LNCaP clone FGC (cell line): ENCODE measurements around the gene ERVV-1.
"Not testable (repeated sequence)": the region's sequence is repeated elsewhere in the genome, so short reads cannot be mapped to it uniquely, and the experiment has no call there.

Experiments used
- DNase-seq: peaks from one replicate; pipeline ENCODE4 v3.0.0-alpha.2; 2011; ENCODE audit warnings: low read depth
- H3K4me3 ChIP-seq: 2 replicates; pipeline ENCODE4 v1.5.1; 2011; ENCODE audit warnings: mild to moderate bottlenecking, low read depth, low read length, control low read depth
- TF ChIP-seq, protein P1 (sequence below): IDR thresholded peaks from 2 replicates; pipeline ENCODE4 v1.5.1; 2012; ENCODE audit warnings: mild to moderate bottlenecking; ENCODE audit not compliant: control insufficient read depth, insufficient read depth; ENCODE audit errors: extremely low read depth

Gene ERVV-1, protein sequence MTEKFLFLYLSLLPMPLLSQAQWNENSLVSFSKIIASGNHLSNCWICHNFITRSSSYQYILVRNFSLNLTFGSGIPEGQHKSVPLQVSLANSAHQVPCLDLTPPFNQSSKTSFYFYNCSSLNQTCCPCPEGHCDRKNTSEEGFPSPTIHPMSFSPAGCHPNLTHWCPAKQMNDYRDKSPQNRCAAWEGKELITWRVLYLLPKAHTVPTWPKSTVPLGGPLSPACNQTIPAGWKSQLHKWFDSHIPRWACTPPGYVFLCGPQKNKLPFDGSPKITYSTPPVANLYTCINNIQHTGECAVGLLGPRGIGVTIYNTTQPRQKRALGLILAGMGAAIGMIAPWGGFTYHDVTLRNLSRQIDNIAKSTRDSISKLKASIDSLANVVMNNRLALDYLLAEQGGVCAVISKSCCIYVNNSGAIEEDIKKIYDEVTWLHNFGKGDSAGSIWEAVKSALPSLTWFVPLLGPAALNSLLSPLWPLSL

GRCh38 chr19:53013621-53014020 is at the start of gene ERVV-1:
Gene ERVV-1 (plus strand): TSS chr19:53013921. CDS start chr19:53014091, 170 bp downstream.
- H3K4me3 ChIP-seq, result no peak within 1 kb of the TSS
- TF ChIP-seq, protein P1, sequence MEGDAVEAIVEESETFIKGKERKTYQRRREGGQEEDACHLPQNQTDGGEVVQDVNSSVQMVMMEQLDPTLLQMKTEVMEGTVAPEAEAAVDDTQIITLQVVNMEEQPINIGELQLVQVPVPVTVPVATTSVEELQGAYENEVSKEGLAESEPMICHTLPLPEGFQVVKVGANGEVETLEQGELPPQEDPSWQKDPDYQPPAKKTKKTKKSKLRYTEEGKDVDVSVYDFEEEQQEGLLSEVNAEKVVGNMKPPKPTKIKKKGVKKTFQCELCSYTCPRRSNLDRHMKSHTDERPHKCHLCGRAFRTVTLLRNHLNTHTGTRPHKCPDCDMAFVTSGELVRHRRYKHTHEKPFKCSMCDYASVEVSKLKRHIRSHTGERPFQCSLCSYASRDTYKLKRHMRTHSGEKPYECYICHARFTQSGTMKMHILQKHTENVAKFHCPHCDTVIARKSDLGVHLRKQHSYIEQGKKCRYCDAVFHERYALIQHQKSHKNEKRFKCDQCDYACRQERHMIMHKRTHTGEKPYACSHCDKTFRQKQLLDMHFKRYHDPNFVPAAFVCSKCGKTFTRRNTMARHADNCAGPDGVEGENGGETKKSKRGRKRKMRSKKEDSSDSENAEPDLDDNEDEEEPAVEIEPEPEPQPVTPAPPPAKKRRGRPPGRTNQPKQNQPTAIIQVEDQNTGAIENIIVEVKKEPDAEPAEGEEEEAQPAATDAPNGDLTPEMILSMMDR, result no peak
- DNase-seq, result no peak

GRCh38 chr19:52967772-52968171 is 45.9 kb upstream of the ERVV-1 start:
- TF ChIP-seq, protein P1, result no peak
- no peak overlapping the region for H3K4me3 ChIP-seq
- no peak for DNase-seq

GRCh38 chr19:52981329-52981728 is 32.4 kb upstream of the ERVV-1 start:
- H3K4me3 ChIP-seq, result no peak overlapping the region
- TF ChIP-seq, protein P1, result no peak
- DNase-seq, result no peak

- DNase-seq, H3K4me3 ChIP-seq: not testable (repeated sequence)
Measured at GRCh38 chr19:52983167-52983566, 30.6 kb upstream of the ERVV-1 start.

DNA sequence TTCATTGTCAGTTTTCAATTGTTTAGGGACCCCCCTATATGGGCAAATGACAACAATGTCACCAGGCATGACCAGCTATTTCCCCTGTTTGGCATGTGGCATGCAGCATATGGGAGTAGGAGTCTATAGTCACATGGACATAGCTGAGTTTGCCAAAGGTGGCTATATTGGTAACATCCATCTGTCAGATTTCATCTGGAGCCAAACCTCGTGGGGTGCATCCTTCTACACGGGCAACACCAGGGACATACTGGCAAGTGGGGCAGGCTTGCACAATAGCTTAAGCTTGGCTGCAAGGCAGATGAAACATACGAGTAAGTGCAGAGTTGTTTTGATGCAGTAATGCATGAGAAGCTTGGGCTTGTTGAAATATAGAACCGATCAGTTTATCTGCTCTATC is 26.5 kb upstream of the ERVV-1 start:
- TF ChIP-seq, protein P1, result no peak
- H3K4me3 ChIP-seq, result no peak overlapping the region
- no peak for DNase-seq

GRCh38 chr19:52988506-52988905 is 25.2 kb upstream of the ERVV-1 start:
- no peak for DNase-seq
- H3K4me3 ChIP-seq, result no peak overlapping the region
- TF ChIP-seq, protein P1, result no peak

- H3K4me3 ChIP-seq, result no peak overlapping the region
- no peak for DNase-seq
- TF ChIP-seq, protein P1, result no peak
Measured at GRCh38 chr19:52990759-52991418, 22.8 kb upstream of the ERVV-1 start.
